A673 (cell line): Measurements from ENCODE around the gene NFS1.
"Not testable (repeated sequence)": the region's sequence is repeated elsewhere in the genome, so short reads cannot be mapped to it uniquely, and the experiment has no call there.

Experiments
- CTCF ChIP-seq: fragments of 300-800, 200-600 bp; sonication (generic); conservative IDR thresholded peaks from 2 replicates; pipeline ENCODE4 v1.5.1; 2017; ENCODE audit warnings: low read depth, mild to moderate bottlenecking, antibody characterized with exemption, low read length, moderate library complexity, mixed read lengths
- EZH2 ChIP-seq: fragments of 200-600 bp; sonication (generic); IDR thresholded peaks from 2 replicates; pipeline ENCODE4 v1.6.1; 2017; ENCODE audit warnings: borderline replicate concordance, low read depth, mild to moderate bottlenecking, mixed read lengths, antibody characterized with exemption, low read length; ENCODE audit not compliant: poor library complexity, severe bottlenecking

- TF ChIP-seq CTCF, EZH2: not testable (repeated sequence)
Observed at GRCh38 chr20:35723652-35724320, 24.6 kb upstream of the NFS1 start.
